HG02571 (cell line): ENCODE results near the gene NAP1L4.

Experiments
- ATAC-seq: cut with Tn5 transposase; IDR thresholded peaks from one replicate; pipeline ENCODE4 v1.9.1; 2021; ENCODE audit warnings: mild to moderate bottlenecking, moderate library complexity; ENCODE audit not compliant: unreplicated experiment

The NAP1L4 gene

DNA sequence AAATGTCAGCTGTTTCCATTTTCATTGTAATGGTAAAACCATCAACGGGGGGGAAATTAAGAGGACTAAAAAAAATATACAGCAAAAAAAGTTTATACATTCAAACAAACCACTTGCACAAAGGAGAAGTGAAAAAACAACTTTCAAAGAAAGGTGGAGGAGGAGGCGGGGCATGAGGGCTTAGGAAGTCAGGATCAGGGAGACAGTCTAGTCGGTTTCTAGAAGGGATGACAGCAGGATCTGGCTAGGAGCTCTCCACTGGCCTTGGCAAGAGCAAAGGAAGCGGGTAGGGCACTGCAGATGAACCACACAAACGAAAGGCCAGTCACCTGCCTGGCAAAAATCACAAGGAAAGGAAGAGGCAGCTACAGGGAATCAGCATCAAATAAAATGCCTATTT is 31.0 kb downstream of the NAP1L4 start:
- ATAC-seq: no peak

DNA sequence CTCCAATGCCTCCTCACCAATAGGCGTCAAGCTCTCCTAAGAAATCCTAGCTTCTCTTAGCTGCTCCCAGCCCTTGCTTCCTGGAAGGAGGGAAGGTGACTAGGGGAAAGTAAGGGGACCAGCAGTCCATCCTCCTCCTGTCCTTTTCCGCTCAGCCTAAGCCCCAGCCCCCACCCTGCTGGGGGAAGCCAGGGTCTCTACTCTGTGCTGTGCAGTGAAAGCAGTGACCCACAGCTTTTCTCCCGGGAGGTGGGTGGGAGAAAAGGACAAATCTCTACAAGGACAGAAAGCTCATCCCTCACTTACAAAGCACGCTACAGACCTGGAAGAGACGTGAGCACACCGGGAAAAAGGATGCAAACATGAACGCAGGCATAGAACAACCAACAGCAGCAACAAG is 32.0 kb downstream of the NAP1L4 start:
- ATAC-seq: no peak

DNA sequence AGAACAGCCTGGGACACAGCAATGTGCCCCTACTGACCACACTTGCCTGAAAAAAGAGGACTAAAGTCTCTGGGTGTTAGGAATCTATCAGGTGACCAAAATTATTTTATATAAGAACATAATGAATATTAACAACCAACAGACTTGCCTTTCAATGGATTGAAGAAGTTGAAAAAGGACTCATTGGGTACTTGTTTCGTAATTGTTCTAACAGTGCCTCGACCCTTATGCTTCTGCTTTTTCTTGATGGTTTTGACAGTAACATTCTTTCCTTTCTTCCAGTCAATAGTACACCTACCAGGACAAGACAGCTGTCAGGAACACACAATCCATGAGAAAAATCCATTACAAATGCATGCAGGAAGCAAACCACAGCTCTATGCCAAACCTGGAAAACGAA is 33.9 kb downstream of the NAP1L4 start:
- no peak for ATAC-seq

DNA sequence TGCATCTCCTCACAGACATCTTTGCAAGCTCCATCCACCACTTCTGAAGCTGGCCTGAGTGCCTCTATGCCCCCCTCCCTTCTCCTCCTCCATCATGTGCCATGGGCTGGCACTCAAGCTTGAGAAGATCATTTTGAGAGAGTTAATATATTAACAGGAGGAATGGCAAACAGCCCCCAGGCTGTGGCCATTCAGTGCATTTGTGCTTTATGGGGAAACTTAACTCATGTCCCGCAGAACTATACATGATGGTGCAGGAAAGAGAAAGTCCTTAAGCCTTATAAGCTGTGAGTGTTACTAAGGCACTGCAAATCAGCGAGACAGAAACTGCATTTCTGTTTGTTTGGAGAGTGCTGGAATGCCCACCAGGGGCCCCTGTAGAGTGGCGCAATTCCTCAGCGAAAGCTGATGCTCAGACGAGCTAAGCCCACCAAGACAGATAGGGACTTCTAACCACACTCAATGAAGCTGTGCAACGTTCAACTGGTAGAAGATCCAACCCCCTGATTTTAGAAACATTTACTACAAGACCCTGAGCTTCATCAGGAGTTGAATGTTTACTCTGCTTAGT is 36.1 kb downstream of the NAP1L4 start:
- no peak for ATAC-seq

DNA sequence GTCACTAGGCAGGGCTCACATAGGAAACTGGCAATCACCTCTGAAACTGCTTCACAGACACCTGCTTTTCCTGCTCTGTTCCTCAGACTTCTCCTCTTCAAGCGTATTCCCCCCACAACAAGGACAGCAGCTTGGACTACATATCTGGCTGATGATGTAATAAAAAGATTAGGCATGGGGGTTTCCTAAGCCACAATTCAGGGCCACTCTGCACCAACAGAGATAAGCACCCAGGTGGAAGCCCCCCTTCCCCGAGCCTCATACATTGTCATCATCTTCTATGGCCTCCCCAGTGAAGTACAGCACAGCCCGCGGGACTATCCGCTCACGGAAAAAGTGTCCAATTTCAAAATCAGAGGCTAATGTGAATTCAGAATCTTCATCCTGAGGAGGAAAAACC is 37.9 kb downstream of the NAP1L4 start:
- no peak for ATAC-seq

DNA sequence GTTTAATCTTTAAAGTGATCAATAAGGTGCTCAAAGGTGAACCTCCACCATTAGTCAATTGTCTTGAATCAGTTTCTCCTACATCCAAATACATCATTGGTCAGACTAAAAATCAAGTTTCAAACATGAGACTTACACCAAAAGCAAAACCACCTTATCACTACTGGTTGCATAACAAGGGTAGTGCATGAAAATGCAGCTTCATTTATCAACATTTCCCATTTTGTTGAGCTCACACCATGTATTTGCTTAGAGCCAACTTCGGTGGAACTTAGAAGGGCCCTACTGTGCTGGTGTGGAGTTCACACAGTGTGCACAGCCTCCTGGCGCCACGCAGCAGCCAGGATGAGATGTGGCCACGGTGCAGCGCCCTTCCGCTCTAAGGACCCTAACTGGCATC is 39.8 kb downstream of the NAP1L4 start:
- no peak for ATAC-seq

DNA sequence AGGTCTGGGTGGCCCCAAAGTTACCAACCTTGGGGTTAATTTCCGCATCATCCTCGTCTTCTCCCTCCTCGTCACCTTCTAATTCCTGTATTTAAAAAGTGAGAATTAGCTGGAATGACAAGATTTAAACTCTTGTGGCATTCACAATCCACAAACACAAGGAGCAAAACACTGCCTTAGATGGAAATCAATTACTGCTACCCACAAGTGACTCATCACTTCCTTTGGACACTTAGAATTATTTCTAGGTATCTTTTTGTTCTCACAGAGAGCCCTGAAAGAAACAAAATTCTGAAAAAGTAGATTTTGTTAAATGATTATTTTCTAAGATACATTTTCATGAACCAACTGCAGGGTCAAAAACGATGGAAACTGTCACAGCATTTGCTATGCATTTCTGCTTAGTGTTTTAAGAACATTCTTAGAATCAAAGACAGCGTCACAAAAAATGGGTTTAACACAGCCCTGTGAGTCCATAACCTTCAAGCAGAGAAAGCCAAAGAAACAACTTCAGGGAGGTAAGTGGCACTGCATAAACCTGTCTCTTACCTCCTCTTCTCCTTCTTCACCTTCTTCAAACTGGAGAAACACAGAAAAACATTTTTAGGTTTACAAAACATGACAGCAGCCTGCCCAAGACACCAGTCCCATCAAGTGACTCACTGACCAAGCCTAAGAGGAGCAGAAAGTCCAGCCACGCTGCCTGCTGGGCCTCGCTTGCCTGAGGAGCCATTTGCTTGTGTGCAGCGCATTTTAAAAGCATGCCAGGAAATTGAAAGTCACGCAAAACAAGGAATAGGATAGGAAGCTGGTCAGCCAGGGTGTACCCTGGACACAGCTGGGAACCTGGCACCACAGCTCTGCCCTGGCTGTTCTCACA is 40.7 kb downstream of the NAP1L4 start:
- no peak for ATAC-seq

DNA sequence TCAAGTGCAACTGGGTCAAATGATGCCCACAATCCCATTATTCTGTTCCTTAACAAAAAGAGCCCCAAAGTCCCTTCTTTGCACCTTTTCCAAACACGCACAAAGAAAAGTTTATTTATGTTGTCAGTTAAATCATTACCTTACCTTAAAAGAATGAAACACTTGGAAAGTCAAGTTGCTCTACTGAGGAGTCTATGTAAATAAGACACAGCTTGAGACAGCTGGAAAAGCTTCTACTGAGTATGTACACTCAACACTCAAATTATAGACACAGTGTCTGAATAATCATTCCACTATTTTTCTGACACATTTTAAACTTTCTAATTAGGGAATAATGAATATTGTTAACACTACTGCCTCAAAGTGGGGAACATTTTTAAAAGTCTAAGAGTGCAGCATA is 41.3 kb downstream of the NAP1L4 start:
- ATAC-seq: no peak

DNA sequence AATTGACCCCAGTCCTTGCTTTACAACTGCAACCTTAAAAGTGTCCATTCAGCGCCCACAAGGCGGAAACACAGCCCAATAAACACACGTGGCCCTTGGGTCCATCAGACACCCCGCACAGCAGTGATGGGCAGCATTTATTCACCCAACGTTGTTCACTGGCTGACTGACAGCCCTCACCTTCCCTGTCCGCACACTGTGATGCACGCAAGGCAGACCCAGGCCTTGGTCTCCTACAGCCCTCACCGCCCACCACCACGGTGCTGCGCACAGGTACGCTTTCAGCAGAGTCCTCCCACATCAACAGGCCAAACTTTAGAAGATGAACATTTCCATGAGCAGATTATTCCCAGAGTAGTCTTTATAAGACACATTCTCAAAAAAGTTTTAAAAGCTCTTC is 42.2 kb downstream of the NAP1L4 start:
- ATAC-seq: no peak

DNA sequence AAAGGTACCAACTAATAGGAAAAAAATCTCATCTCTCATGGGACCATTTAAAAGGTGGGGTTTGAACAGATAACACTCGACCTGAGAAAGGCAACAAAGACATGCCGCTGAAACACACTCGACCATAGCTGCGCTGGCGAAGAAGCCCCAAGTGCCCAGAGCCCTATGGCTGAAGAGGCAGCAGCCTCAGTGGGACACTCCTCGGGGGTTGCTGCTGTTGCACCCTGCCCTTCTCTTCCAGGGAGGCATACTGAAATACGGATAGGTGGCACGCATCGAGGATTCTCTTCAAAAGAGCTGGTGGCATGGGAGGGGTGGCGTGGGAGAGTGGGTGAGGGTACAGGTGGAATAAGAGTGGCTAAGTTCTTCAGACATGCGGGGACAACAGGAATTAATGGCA is 44.4 kb downstream of the NAP1L4 start:
- ATAC-seq: no peak

DNA sequence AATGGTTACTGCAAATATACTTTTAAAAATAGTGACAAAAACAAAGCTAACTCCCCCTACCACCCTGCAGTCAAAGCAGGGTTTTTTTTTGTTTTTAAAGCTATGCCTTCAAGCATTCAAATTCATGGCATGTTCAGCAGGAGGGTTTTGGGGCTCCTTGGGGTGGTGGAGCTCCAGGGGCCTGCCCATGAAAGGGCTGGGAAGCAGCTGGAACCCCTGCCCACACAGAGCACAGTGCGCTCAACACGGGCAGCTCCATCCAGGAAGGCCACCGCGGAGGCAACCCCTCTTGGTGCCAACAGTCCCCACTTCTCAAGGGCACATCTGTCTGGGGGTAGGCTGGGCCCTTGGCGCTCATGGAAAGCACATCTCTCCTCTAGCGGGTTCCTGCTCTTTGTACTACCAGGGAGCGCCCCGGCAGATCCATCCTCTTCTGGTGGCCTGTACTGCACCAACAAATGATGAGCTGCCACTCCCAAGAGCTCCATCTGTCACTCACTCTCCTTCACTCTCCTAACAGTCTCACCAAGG is 46.3 kb downstream of the NAP1L4 start:
- ATAC-seq: no peak

DNA sequence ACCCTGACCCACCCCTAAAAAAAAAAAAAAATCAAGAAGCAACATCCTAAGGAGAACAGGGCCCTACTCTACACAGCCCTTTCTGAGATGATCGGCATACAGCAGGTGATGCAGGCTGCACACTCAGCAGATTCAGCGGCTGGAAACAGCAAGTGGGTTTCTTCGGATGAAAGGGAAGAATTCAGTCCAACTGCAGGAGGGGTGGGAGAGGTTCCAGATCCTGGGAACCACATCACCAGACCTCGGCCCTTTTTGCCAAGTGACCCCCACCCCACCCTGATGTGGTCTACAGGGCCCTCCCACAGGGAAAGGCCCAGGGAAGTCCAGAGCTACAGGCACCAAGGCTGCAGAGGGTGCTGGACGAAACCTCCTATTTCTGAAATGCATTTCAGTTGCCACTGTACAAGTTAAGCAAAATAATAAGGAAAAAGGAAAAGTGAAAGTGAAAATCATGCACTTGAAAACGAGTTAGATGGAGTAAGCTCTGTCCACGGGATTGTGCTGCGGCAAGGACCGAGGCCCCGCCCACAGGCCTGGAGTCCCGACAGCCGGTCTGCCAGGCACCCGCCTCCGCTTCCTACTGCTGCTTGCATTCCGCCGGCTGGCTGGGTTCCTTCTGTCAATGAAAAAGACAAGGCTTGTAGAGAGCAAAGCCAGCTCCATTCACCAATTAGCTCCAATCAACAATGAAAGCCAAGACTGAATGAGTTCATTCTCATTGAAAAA is 46.9 kb downstream of the NAP1L4 start:
- no peak for ATAC-seq

DNA sequence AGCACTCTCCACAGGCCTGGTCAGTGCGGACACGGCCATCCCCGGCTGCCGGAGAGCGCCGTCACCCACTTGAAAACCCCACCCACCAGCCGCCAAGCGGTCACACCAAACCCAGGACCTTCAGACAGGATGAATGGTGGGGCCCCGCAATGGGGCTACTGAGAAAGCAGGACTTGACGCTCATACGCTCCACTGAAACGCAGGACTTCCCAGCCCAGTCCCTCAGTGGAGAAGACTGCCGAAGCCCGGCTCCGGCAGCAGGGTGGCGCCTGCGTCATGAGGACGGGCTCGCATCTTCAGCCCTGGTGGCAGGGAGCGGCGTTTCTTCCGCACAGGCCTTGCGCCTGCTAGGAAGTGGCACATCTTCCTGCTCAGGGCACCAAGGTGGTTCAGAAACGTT is 47.6 kb downstream of the NAP1L4 start:
- no peak for ATAC-seq

DNA sequence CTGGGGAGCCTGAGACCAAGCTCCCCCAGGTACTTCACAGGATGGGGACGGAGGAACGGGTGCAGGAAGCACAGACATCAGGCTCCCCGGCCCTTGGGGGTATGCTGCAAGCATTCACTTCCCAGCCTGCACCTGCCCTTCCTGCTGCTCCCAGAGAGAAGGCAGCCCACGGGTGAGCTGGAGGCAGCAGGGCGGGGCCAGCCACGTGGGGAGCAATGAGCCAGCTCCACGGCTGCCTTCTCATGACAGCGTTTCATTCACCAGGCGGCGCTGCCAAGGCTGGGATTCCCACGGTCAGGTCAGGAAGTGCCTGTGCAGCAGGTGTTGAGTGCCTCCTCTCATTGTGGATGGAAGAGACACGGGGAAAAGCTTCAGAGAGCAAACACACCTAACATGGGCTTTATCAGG is 48.4 kb downstream of the NAP1L4 start:
- no peak for ATAC-seq

DNA sequence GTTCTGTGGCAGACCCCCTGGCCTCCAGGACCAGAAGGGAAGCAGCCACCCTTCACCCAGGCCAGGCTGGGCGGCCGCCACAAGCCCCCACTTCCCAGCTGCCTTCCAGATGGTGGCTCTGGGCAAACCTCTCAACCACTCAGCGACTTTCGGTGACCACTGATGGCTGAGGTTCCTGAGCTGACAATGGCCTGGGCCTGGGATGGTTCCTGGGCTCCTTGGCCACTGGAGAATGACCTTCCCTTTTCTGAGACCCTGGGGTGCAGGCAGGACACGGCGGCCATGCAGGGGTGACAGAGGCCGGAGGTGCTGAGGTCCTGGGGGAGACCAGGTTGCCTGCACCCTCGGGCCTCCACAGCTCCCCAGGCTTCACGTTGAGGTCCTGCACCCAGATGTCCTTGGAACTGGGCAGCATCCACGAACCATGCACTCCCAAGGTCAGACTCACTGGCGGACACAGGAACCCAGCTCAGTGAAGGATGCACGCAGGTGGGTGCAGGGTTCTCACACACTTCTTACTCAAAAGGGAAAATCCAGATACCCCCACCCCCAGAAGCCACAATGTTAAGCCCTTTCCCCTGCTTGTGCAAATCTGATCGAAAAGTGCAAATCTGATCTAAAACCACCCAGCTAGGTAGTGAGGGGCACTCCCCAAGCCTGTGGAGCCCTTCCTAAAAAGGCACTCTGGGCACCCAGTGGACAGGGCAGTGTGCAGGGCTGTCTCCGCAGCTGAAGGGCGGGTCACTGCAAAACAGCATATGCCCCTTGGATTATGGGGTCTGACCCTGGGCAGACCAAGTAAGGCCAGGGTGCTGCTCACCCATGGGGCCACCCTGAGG is 49.0 kb downstream of the NAP1L4 start:
- ATAC-seq: no peak

DNA sequence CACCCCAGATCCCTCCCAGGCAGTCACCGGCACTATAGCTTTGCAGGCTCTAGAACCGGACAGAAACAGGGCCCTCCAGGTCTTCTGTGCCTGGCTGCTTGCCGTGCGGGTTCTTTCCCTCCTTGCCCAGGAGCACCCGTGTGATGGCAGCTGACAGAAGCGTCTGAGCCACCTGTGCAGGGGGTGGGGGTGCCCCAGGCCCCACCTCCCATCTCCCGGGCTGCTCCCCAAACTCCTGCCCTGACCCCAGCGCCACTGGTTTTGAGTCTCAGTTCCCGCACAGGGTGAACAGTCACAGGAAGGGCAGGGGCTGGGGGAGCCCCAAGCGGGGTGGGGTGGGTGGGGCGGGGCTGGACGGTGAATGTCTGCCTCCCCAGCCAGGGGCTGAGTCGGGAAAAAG is 49.7 kb downstream of the NAP1L4 start:
- ATAC-seq: no peak

DNA sequence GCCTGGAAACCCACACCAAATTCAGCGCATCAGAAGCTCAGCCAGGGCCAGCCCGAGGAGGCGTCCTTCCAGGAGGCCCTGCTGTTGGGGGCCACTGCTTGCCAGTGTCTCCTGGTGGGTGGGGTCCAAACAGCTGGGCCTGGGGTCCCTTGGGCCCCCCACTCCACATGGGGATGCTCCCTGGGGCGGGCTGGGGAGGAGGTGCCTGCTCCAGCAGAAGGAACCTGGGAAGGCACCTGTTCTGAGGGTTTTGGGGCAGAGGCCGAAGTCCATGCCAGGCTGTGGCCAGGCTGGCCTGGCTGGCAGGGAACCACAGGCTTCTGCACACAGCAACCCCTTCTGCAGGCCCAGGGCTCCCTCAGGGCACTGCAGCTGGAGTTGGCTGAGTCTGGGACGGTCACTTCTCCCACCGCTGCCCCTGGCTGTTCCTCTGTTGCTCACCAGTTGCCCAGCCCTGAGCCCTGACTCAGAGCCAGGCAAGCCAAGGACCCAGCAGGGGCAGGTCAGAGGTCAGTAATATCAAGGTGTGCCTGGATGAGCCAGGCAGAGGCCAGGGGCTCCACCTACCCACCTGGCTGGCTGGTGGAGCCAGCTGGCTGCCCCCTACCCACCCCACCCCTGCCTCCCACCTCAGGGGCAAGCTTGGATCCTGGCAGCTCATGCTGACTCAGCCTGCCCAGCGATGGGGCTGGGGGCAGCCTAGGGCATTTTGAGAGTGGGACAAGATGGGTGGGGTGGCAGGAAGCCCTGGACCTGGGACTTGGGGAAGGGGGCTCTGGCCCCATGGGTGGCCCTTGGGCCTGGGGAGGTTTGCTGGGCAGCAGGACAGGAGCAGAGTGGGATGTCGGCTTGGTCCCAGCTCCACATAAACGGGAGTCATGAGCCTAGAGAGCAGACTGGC is 51.0 kb downstream of the NAP1L4 start:
- ATAC-seq: no peak

DNA sequence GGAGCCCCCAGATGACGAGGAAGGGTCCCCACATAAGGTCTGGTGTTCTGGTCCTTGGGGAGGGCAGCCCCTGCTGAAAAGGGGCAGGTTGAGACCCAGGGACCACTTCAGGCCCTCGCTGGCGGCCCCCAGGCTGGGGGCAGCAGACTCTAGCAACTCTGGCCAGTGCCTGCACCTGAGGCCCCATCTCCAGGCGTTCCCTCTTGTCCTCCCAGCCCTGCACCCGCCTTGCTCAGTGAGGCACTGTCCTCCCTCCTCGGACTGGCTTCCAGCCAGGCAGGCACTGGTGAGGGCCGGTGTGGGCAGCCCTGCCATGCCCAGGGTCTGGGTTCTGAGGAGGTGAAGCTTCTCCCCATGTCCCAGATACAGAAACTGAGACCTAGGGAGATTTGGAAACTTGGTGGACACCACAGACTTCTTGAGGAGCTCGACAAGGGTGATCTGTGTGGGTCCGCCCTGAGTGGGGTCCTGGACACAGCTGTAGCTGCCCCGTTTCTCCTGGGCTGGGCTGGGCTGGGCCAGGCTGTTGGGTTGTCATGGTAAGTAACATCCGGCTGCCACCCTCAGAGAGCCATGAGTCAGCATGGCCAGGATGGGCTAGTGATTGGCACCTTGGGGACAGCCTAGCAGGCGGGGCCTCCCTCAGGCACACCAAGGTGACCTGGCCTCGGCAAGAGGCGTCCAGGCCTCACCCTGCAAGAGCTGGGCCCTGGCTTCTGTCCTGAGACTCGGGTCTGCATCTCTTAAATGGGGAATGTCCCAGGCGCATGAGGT is 51.8 kb downstream of the NAP1L4 start:
- no peak for ATAC-seq
